ENCODE measurements around the gene HIC2.
"Not testable (repeated sequence)": the region's sequence is repeated elsewhere in the genome, so short reads cannot be mapped to it uniquely, and the experiment has no call there.

The HIC2 gene

GRCh38 chr22:21389480-21389879, 27.7 kb upstream of the HIC2 start:
- not testable (repeated sequence) for H3K36me3 ChIP-seq (ENCODE audit: control insufficient read depth, insufficient read depth, low read length); H3K9ac ChIP-seq (ENCODE audit: low read length); H2BK120ac ChIP-seq (ENCODE audit: low read depth, low read length); H2AK5ac ChIP-seq (ENCODE audit: low read length); H3K23ac ChIP-seq (ENCODE audit: low read length); H4K8ac ChIP-seq (ENCODE audit: low read depth, low read length); H2BK5ac ChIP-seq (ENCODE audit: low read length); H3K79me2 ChIP-seq (ENCODE audit: control insufficient read depth, insufficient read depth, low read length); H3K27ac ChIP-seq (ENCODE audit: low read depth, low read length); H3K4me3 ChIP-seq (ENCODE audit: low read length); H3K18ac ChIP-seq (ENCODE audit: low read length); H3K27me3 ChIP-seq (ENCODE audit: insufficient read depth, low read length, poor library complexity); H3K4me2 ChIP-seq (ENCODE audit: low read length); H2BK15ac ChIP-seq (replicated peaks; ENCODE audit: low read depth); DNase-seq; H3K4ac ChIP-seq (ENCODE audit: low read depth, low read length); H3K4me1 ChIP-seq (ENCODE audit: control insufficient read depth, low read depth, low read length); H3K56ac ChIP-seq (ENCODE audit: low read length); H3K79me1 ChIP-seq (ENCODE audit: low read length); H4K5ac ChIP-seq (ENCODE audit: low read length)
- no CpG with 5 or more reads among the region's 7 CpGs for WGBS (ENCODE audit: extremely low coverage, insufficient coverage, low lambda C conversion rate)

DNA sequence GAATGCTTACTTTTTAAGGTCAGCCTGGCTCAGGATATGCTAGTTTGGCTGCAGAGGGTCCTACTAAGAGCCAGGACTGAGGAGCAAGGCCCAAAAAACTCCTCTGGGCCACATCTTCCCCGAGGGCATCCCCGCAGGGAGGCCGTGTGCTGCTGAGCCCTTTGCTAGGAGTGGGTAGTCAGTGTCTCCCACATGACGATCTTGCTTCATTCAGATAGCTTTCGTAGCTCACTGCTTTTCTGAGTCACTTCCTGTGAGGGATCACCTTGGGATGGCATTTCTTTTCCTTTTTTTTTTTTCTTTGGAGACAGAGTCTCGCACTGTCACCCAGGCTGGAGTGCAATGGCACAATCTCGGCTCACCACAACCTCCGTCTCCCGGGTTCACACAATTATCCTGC, 27.2 kb upstream of the HIC2 start:
- not testable (repeated sequence) for H2BK5ac ChIP-seq (ENCODE audit: low read length); H2AK5ac ChIP-seq (ENCODE audit: low read length)
- no CpG with 5 or more reads among the region's 9 CpGs for WGBS (ENCODE audit: extremely low coverage, insufficient coverage, low lambda C conversion rate)

GRCh38 chr22:21394613-21395012, 22.6 kb upstream of the HIC2 start:
- H3K23ac ChIP-seq (ENCODE audit: low read length); H4K8ac ChIP-seq (ENCODE audit: low read depth, low read length); H3K79me1 ChIP-seq (ENCODE audit: low read length); H3K36me3 ChIP-seq (ENCODE audit: control insufficient read depth, insufficient read depth, low read length); H2BK120ac ChIP-seq (ENCODE audit: low read depth, low read length); H3K4me2 ChIP-seq (ENCODE audit: low read length); H3K27ac ChIP-seq (ENCODE audit: low read depth, low read length); H3K27me3 ChIP-seq (ENCODE audit: insufficient read depth, low read length, poor library complexity); H3K56ac ChIP-seq (ENCODE audit: low read length); H3K4me1 ChIP-seq (ENCODE audit: control insufficient read depth, low read depth, low read length); H2BK15ac ChIP-seq (replicated peaks; ENCODE audit: low read depth); H3K18ac ChIP-seq (ENCODE audit: low read length); H2AK5ac ChIP-seq (ENCODE audit: low read length); H3K79me2 ChIP-seq (ENCODE audit: control insufficient read depth, insufficient read depth, low read length); H3K4ac ChIP-seq (ENCODE audit: low read depth, low read length); H2BK5ac ChIP-seq (ENCODE audit: low read length); H3K9ac ChIP-seq (ENCODE audit: low read length); H3K4me3 ChIP-seq (ENCODE audit: low read length); H4K5ac ChIP-seq (ENCODE audit: low read length); DNase-seq: not testable (repeated sequence)
- no CpG with 5 or more reads among the region's 7 CpGs for WGBS (ENCODE audit: extremely low coverage, insufficient coverage, low lambda C conversion rate)

More for the DNA sequence above, 27.2 kb upstream of the HIC2 start:
- not testable (repeated sequence) for H3K4me1 ChIP-seq (ENCODE audit: control insufficient read depth, low read depth, low read length); H3K79me2 ChIP-seq (ENCODE audit: control insufficient read depth, insufficient read depth, low read length); H3K23ac ChIP-seq (ENCODE audit: low read length); H3K4ac ChIP-seq (ENCODE audit: low read depth, low read length); H4K5ac ChIP-seq (ENCODE audit: low read length); H3K18ac ChIP-seq (ENCODE audit: low read length); H3K27ac ChIP-seq (ENCODE audit: low read depth, low read length); H3K9ac ChIP-seq (ENCODE audit: low read length); H3K4me2 ChIP-seq (ENCODE audit: low read length); H3K27me3 ChIP-seq (ENCODE audit: insufficient read depth, low read length, poor library complexity); H2BK120ac ChIP-seq (ENCODE audit: low read depth, low read length); H3K79me1 ChIP-seq (ENCODE audit: low read length); DNase-seq; H3K4me3 ChIP-seq (ENCODE audit: low read length); H2BK15ac ChIP-seq (replicated peaks; ENCODE audit: low read depth); H3K56ac ChIP-seq (ENCODE audit: low read length); H3K36me3 ChIP-seq (ENCODE audit: control insufficient read depth, insufficient read depth, low read length); H4K8ac ChIP-seq (ENCODE audit: low read depth, low read length)

DNA sequence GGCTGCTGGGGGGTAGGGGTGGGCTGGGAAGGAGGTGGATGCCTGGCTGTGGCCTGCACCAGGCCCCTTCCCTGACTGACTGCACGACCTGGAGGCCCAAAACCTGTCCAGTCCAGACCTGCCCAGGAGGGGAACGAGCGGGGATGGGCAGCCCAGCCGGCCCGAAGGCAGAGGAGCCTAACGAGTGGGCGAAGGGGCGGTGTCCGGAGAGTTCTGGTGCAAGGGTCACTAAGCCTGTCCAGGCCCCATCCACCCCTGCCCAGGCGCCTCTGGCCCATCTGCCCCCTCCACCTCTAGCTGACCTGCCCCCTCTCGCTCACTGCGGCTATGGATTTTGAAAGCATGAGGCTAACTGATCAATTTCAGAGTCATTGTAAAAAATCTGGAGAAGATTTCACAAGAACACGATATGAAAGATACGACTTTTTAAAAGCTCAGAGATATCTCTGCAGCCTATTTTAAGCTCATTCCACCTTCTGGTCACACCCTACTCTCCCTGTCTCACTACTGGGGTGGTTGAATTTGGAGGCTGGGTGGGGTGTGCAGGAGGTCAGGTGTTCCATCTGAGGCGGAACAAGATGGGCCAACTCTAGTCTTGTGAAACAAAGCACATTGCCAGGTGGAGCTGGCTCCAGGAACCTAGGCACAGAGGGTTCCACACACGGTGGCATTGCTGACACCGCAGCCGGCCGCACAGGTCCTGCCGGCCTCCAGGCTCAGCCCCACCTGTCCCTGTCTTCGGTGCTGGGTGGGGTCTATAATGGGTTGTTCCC, 15.8 kb upstream of the HIC2 start:
- H4K8ac ChIP-seq (ENCODE audit: low read depth, low read length); H3K4me3 ChIP-seq (ENCODE audit: low read length); H3K23ac ChIP-seq (ENCODE audit: low read length); H2AK5ac ChIP-seq (ENCODE audit: low read length); H3K4me2 ChIP-seq (ENCODE audit: low read length); H2BK120ac ChIP-seq (ENCODE audit: low read depth, low read length); H3K27me3 ChIP-seq (ENCODE audit: insufficient read depth, low read length, poor library complexity); H3K79me1 ChIP-seq (ENCODE audit: low read length); H3K79me2 ChIP-seq (ENCODE audit: control insufficient read depth, insufficient read depth, low read length); H3K9ac ChIP-seq (ENCODE audit: low read length); DNase-seq; H3K27ac ChIP-seq (ENCODE audit: low read depth, low read length); H3K56ac ChIP-seq (ENCODE audit: low read length); H4K5ac ChIP-seq (ENCODE audit: low read length); H2BK15ac ChIP-seq (replicated peaks; ENCODE audit: low read depth); H3K4ac ChIP-seq (ENCODE audit: low read depth, low read length); H3K18ac ChIP-seq (ENCODE audit: low read length); H3K36me3 ChIP-seq (ENCODE audit: control insufficient read depth, insufficient read depth, low read length); H3K4me1 ChIP-seq (ENCODE audit: control insufficient read depth, low read depth, low read length); H2BK5ac ChIP-seq (ENCODE audit: low read length): not testable (repeated sequence)
- no CpG with 5 or more reads among the region's 21 CpGs for WGBS (ENCODE audit: extremely low coverage, insufficient coverage, low lambda C conversion rate)

GRCh38 chr22:21402763-21403314, 14.3 kb upstream of the HIC2 start:
- not testable (repeated sequence) for H3K4me3 ChIP-seq (ENCODE audit: low read length); H3K9ac ChIP-seq (ENCODE audit: low read length); H3K79me1 ChIP-seq (ENCODE audit: low read length); H3K56ac ChIP-seq (ENCODE audit: low read length); H3K4ac ChIP-seq (ENCODE audit: low read depth, low read length); H3K27ac ChIP-seq (ENCODE audit: low read depth, low read length); H2BK15ac ChIP-seq (replicated peaks; ENCODE audit: low read depth); H3K4me1 ChIP-seq (ENCODE audit: control insufficient read depth, low read depth, low read length); H3K79me2 ChIP-seq (ENCODE audit: control insufficient read depth, insufficient read depth, low read length); H2BK120ac ChIP-seq (ENCODE audit: low read depth, low read length); H4K8ac ChIP-seq (ENCODE audit: low read depth, low read length); H4K5ac ChIP-seq (ENCODE audit: low read length); H3K18ac ChIP-seq (ENCODE audit: low read length); DNase-seq; H3K36me3 ChIP-seq (ENCODE audit: control insufficient read depth, insufficient read depth, low read length); H3K23ac ChIP-seq (ENCODE audit: low read length); H3K4me2 ChIP-seq (ENCODE audit: low read length); H2AK5ac ChIP-seq (ENCODE audit: low read length); H3K27me3 ChIP-seq (ENCODE audit: insufficient read depth, low read length, poor library complexity); H2BK5ac ChIP-seq (ENCODE audit: low read length)
- WGBS (ENCODE audit: extremely low coverage, insufficient coverage, low lambda C conversion rate): no CpG with 5 or more reads among the region's 5 CpGs

DNA sequence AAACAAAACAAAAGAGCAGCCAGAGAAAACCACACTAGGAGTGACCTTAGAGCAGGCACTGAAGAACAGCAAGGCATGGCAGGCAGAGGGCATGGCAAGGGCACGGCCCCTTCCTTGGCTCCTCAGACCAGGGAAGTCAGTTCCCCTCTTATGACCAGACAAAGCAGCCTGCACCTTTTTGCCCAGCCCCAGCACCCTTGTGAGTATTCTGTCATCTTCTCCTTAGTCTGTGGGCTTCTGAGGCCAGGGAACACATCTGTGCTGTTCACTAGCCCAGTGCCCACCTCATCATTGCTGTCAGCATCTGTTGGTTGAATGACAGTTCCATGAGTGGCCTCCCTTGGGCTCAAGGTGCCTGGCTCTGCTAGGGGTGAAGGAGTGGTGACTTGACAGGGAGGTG, 10.0 kb upstream of the HIC2 start:
- WGBS (ENCODE audit: extremely low coverage, insufficient coverage, low lambda C conversion rate): no CpG with 5 or more reads among the region's 1 CpG
- not testable (repeated sequence) for H3K4me3 ChIP-seq (ENCODE audit: low read length); H3K9ac ChIP-seq (ENCODE audit: low read length); H3K23ac ChIP-seq (ENCODE audit: low read length); H3K79me1 ChIP-seq (ENCODE audit: low read length); H2BK120ac ChIP-seq (ENCODE audit: low read depth, low read length); H3K27ac ChIP-seq (ENCODE audit: low read depth, low read length); H3K4me2 ChIP-seq (ENCODE audit: low read length); DNase-seq; H4K8ac ChIP-seq (ENCODE audit: low read depth, low read length); H2AK5ac ChIP-seq (ENCODE audit: low read length); H3K4ac ChIP-seq (ENCODE audit: low read depth, low read length); H3K4me1 ChIP-seq (ENCODE audit: control insufficient read depth, low read depth, low read length); H3K36me3 ChIP-seq (ENCODE audit: control insufficient read depth, insufficient read depth, low read length); H4K5ac ChIP-seq (ENCODE audit: low read length); H3K18ac ChIP-seq (ENCODE audit: low read length); H2BK15ac ChIP-seq (replicated peaks; ENCODE audit: low read depth); H3K27me3 ChIP-seq (ENCODE audit: insufficient read depth, low read length, poor library complexity); H3K56ac ChIP-seq (ENCODE audit: low read length); H2BK5ac ChIP-seq (ENCODE audit: low read length); H3K79me2 ChIP-seq (ENCODE audit: control insufficient read depth, insufficient read depth, low read length)
